OCI-LY1 (cell line): ENCODE data around the gene ZNF484.
"Not testable (repeated sequence)": the region's sequence is repeated elsewhere in the genome, so short reads cannot be mapped to it uniquely, and the experiment has no call there.

Experiments used
- EZH2 ChIP-seq: fragments of 200-600 bp; sonication (generic), shearing (Covaris generic); IDR thresholded peaks from 2 replicates; pipeline ENCODE4 v1.8.0; 2017; ENCODE audit warnings: borderline replicate concordance, mixed run types, mild to moderate bottlenecking, antibody characterized with exemption, low read length, moderate library complexity, mixed read lengths
- TF ChIP-seq, protein P1 (sequence below): fragments of 200-600 bp; sonication (generic), shearing (Covaris generic); IDR thresholded peaks from 2 replicates; pipeline ENCODE4 v1.5.1; 2017; ENCODE audit warnings: mild to moderate bottlenecking, antibody characterized with exemption, low read length, moderate library complexity, mixed read lengths

GRCh38 chr9:92848740-92849139 lies 29.1 kb downstream of the ZNF484 start:
- TF ChIP-seq, protein P1, sequence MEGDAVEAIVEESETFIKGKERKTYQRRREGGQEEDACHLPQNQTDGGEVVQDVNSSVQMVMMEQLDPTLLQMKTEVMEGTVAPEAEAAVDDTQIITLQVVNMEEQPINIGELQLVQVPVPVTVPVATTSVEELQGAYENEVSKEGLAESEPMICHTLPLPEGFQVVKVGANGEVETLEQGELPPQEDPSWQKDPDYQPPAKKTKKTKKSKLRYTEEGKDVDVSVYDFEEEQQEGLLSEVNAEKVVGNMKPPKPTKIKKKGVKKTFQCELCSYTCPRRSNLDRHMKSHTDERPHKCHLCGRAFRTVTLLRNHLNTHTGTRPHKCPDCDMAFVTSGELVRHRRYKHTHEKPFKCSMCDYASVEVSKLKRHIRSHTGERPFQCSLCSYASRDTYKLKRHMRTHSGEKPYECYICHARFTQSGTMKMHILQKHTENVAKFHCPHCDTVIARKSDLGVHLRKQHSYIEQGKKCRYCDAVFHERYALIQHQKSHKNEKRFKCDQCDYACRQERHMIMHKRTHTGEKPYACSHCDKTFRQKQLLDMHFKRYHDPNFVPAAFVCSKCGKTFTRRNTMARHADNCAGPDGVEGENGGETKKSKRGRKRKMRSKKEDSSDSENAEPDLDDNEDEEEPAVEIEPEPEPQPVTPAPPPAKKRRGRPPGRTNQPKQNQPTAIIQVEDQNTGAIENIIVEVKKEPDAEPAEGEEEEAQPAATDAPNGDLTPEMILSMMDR = not testable (repeated sequence)
- TF ChIP-seq EZH2 = not testable (repeated sequence)
